BJ (cell line): Measurements from ENCODE around the gene CELF5. TPM values are rescaled to one million over a fixed set of nuclear protein-coding genes. Genes with fewer than 3 reads are reported as not detected.
"Not testable (repeated sequence)": the region's sequence is repeated elsewhere in the genome, so short reads cannot be mapped to it uniquely, and the experiment has no call there.

Experiments used
- CTCF ChIA-PET: fragments of 350-600 bp; formaldehyde crosslinking; extraction: SDS; loops from one replicate; lab custom pipeline; 2021; ENCODE audit warnings: antibody characterized with exemption, inconsistent platforms; lab: Yijun Ruan, JAX
- POLR2A ChIA-PET: fragments of 300-600 bp; sonication (Branson Sonifier 250); formaldehyde crosslinking; extraction: SDS; loops from one replicate; lab custom pipeline; 2021; ENCODE audit warnings: antibody characterized with exemption; lab: Charles Lee
- DNase-seq: peaks from one replicate; pipeline ENCODE4 v3.0.0-alpha.2; 2011; ENCODE audit warnings: low read depth
- H3K27me3 ChIP-seq: 2 replicates; pipeline ENCODE4 v1.6.0; 2011; ENCODE audit warnings: low read length; ENCODE audit not compliant: control insufficient read depth, insufficient read depth
- H3K36me3 ChIP-seq: 2 replicates; pipeline ENCODE4 v1.5.1; 2011; ENCODE audit warnings: low read length; ENCODE audit not compliant: control insufficient read depth, insufficient read depth
- H3K4me3 ChIP-seq: 2 replicates; pipeline ENCODE4 v1.5.1; 2011; ENCODE audit warnings: low read depth, mild to moderate bottlenecking, control low read depth, low read length
- CTCF ChIP-seq: IDR thresholded peaks from 2 replicates; pipeline ENCODE4 v1.5.1; 2011; ENCODE audit warnings: low read depth, mild to moderate bottlenecking, control low read depth, inconsistent platforms, low read length, moderate library complexity; ENCODE audit not compliant: insufficient read depth
- polyA plus RNA-seq: library from polyadenylated mRNA; depleted of rRNA; stranded (reverse); fragments of >200 nt; gene quantifications from 2 replicates; pipeline ENCODE4 v1.2.3, GENCODE V29; 2011

Gene CELF5
- polyA plus RNA-seq, 1 experiment, result 0.18 TPM

GRCh38 chr19:3340340-3340739, 115.9 kb downstream of the CELF5 start:
- no peak for TF ChIP-seq CTCF
- H3K4me3 ChIP-seq, result no peak overlapping the region
- ChIA-PET CTCF (interaction anchor here (0.9 to 1.0 kb wide), 2 partner anchors 35 to 89 kb away, joined by 3 read pairs; no protein-coding TSS in a partner anchor), POLR2A (no interaction called here)
- no peak for DNase-seq
- H3K36me3 ChIP-seq, result no peaks in the 10 kb centered on the region
- H3K27me3 ChIP-seq, result no peaks in the 10 kb centered on the region

- POLR2A ChIA-PET, result no interaction called here
These were observed 117.8 kb downstream of the CELF5 start for GRCh38 chr19:3342246-3342645.

GRCh38 chr19:3342962-3343361, 118.5 kb downstream of the CELF5 start:
- POLR2A ChIA-PET, H3K27me3 ChIP-seq, H3K4me3 ChIP-seq, DNase-seq, H3K36me3 ChIP-seq: not testable (repeated sequence)
- CTCF ChIA-PET, result interaction anchor here (1.1 to 2.5 kb wide), 3 partner anchors 87 to 128 kb away, joined by 4 to 10 read pairs (median 8); no protein-coding TSS in a partner anchor

More at GRCh38 chr19:3342246-3342645, 117.8 kb downstream of the CELF5 start:
- Histone ChIP-seq H3K36me3 (no peaks in the 10 kb centered on the region), H3K4me3 (no peak overlapping the region), H3K27me3 (no peaks in the 10 kb centered on the region)
- no peak for TF ChIP-seq CTCF
- CTCF ChIA-PET, result interaction anchor here (2.2 to 2.5 kb wide), 2 partner anchors 87 to 128 kb away, joined by 8 to 10 read pairs; no protein-coding TSS in a partner anchor
- no peak for DNase-seq

GRCh38 chr19:3343619-3344502, 119.4 kb downstream of the CELF5 start:
- no peak overlapping the region for H3K4me3 ChIP-seq
- POLR2A ChIA-PET, result no interaction called here
- DNase-seq, result peak; percentile 46
- CTCF ChIA-PET, result interaction anchor here (0.6 to 2.5 kb wide), 5 partner anchors 86 to 159 kb away, joined by 3 to 10 read pairs (median 4); no protein-coding TSS in a partner anchor
- H3K36me3 ChIP-seq, result no peaks in the 10 kb centered on the region
- H3K27me3 ChIP-seq, result no peaks in the 10 kb centered on the region
- TF ChIP-seq CTCF, result no peak

GRCh38 chr19:3344608-3345598, 120.4 kb downstream of the CELF5 start:
- no peak overlapping the region for H3K4me3 ChIP-seq
- DNase-seq, result no peak
- H3K27me3 ChIP-seq, result no peaks in the 10 kb centered on the region
- POLR2A ChIA-PET, result no interaction called here
- CTCF ChIA-PET, result interaction anchor here (1.2 to 1.7 kb wide), 2 partner anchors 86 to 126 kb away, joined by 3 to 4 read pairs; no protein-coding TSS in a partner anchor
- H3K36me3 ChIP-seq, result no peaks in the 10 kb centered on the region
- no peak for TF ChIP-seq CTCF
